HG03521 (cell line): ENCODE results near the gene IQCF6.
"Not testable (repeated sequence)": the region's sequence is repeated elsewhere in the genome, so short reads cannot be mapped to it uniquely, and the experiment has no call there.

Experiments used
- ATAC-seq: cut with Tn5 transposase; IDR thresholded peaks from one replicate; pipeline ENCODE4 v1.9.1; 2021; ENCODE audit warnings: mild to moderate bottlenecking, moderate library complexity; ENCODE audit not compliant: unreplicated experiment

IQCF6 gene

DNA sequence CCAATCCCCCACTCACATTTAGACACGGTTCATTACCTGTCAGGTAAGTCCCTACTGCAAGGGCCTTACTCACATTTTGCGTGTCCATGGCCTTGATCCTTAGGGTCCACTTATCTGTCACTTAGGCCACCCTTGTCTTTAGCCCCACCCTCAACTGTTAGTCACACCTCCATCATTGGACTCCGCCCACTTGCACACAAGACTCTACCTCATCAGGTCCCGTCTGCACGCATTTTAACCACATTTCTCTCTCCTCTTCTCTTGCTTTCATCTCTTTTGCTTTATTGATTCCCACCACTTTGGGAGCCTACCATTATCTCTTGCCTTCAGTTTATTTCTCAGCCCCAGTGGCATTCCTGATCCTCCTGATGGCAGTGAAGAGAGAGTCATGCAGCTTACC, at the start of gene IQCF6:
Gene IQCF6, minus strand, starts transcription at position 101 of the 400 bp plus-strand sequence. Its CDS starts 13 bp downstream, at position 88.
- no peak for ATAC-seq

DNA sequence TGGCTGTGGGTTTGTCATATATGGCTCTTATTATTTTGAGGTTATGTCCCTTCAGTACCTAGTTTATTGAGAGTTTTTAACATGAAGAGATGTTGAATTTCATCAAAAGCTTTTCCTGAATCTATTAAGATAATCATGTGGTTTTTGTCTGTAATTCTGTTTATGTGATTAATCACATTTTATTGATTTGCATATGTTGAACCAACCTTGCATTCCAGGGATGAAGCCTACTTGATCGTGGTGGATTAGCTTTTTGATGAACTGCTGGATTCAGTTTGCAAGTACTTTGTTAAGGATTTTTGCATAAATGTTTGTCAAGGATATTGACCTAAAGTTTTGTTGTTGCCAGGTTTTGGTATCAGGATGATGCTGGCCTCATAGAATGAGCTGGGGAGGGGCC, 49.3 kb upstream of the IQCF6 start:
- no peak for ATAC-seq

DNA sequence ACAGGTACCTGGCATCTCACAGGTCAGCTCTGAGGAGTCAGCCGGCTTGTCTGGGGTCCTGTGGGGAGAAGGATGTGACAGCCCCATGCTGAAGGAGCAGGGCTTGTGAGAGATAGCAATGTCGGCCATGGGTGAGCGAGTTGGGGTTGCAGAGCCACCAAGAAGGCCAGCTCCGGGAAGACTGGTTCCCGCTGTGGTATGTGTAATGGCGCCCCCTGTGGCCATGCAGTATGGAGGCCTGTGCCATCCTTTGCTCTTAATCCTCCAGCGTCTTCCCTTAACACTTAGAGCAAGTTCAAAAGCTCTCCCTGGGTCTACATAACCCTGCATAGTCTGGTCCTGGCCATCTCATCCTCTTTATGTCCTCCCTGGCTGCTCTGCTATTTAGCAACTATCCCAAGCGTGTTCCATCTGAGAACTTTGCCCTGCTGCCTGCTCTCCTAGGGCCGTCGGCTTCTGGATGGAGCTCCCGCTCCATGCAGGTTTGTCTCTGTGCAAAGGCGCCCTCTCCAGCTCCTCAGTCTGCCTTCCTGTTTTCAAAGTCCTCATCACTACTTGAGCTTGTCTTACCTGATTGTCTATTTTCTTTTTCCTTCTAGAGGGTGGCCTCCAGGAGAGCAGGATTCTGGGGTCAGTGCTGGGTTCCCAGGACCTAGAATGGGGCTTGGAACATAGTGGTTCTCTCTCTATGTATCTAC, 40.8 kb upstream of the IQCF6 start:
- ATAC-seq: no peak

GRCh38 chr3:51819151-51819550, 40.1 kb upstream of the IQCF6 start:
- ATAC-seq: no peak

- no peak for ATAC-seq
These were observed 38.3 kb upstream of the IQCF6 start for GRCh38 chr3:51817375-51817774.

- ATAC-seq: no peak
These were observed 37.7 kb upstream of the IQCF6 start for GRCh38 chr3:51816723-51817122.

- ATAC-seq: no peak
These were observed 36.6 kb upstream of the IQCF6 start for GRCh38 chr3:51815614-51816013.

- no peak for ATAC-seq
These were observed 35.0 kb upstream of the IQCF6 start for GRCh38 chr3:51814034-51814433.

DNA sequence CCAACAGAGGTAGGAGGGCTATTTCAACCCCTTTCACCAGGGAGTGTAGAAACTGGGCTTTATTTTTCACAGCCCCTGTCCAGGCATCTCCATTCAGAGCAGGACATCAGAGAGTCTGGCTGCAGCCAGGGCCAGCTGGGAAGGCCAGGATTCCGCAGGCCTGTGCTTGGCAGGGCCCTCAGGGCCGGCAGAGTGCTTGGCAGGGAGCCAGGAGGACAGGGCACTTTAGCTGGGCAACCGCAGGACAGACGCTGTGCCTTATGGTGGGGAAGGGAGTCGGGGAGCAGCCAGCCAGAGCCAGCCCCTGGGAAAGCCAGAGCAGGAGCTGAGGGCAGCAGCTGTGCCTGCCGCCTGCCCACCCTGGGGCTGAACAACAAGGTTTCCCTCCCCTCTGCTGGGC, 34.5 kb upstream of the IQCF6 start:
- ATAC-seq: no peak

DNA sequence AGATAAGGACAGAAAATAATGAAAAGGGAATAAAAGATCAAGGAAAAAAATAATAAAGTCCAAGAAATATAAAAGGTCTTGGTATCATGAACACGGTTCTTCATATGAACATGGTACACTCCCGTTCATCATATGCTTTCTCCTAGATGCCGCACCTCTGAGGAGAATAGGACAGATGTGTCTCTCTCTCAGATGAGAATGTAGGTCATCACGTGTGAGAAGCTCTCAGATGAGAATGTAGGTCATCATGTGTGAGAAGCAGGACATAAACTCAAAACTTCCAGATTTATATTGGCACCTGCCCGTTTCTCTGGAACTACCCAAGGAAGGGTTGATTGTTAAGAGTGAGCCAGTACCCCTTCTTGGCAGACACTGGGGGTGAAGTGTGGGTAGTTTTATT, 29.9 kb upstream of the IQCF6 start:
- no peak for ATAC-seq

DNA sequence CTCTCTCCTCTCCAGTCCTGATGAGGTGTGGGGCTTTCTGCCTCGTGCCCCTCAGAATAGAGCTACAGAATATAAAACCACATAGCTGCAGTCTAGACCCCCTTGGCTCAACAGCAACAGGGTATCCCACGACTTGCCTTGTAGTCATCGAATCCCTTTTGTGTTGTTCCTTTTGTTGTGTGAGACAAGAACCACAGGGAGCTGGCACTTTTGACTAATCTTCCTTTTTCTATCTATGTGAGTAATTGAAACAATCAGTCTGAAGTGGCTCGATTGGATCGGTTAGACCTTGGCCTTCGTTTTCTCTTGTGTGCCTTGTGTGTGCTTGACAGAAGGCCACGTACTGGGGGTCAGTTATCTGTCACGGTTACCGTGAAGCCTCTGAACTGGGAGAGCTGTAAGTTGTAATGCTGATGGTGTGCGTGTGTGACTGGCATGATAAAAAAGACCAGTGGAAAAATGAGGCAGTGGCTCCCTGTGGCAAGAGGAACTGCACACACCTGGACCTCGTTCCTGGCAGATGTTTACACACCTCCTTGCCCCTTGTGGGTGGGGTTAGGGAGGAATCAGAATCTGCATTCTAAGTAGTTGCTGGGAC, 23.2 kb upstream of the IQCF6 start:
- ATAC-seq: no peak

GRCh38 chr3:51800750-51801125, 21.7 kb upstream of the IQCF6 start:
- no peak for ATAC-seq

DNA sequence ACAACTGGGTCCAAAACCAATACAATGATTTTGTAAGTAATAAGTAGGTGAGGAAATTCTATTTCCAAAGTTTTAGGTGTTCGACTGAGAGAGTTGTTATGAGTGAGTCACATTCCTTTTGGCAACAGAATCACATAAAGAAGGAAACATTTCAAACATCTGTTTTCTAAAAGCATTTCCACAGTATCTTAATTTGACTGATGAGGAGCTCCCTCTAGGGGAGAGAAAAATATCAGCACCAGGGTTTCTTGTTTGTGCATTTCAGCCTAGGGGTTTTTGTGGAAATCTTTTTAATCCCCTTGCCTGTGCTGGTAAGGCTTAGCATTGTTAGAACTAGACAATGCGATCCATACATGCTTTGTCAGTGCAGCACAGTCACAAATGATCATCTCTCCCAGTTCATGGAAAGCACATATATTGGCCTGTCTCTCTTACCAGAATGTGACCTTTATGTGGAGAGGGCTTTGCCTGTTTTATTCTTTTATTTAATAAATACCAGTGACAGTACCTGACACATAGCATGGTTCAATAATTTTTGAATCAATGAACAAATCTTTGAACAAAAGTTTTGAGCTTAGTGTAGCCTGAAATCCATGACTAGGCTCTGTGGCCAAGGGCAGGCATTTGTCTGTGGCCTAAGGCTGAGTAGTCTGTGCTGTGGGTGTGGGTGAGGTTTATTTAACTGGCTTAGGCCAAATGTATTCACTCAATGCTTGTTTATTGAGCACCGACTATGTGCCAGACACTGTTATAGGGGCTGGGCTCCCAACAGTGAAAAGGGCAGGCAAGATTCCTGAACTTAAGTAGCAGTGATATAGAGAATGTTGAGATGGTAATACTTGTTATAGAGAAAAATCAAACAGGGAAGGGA, 21.1 kb upstream of the IQCF6 start:
- ATAC-seq: no peak

GRCh38 chr3:51798411-51798963, 19.4 kb upstream of the IQCF6 start:
- ATAC-seq: no peak

- no peak for ATAC-seq
These were observed 17.8 kb upstream of the IQCF6 start for GRCh38 chr3:51796854-51797253.

GRCh38 chr3:51794206-51794605, 15.2 kb upstream of the IQCF6 start:
- no peak for ATAC-seq

DNA sequence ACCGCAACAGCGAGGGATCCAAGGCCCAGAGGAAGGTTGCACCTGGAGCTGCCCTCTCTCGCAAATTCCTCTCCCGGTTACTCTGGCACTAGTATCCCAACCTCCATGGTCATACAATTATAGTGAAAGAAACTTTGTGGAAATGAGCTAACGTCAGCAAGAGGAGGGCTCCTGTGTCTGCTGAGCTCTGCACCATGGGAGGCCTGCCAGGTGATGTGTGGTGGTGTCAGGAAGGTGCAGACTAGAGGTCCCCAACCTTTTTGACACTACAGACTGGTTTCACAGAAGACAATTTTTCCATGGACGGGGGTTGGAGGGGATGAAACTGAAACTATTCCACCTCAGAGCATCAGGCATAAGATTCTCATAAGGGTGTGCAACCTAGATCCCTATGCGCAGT, 13.2 kb upstream of the IQCF6 start:
- no peak for ATAC-seq

- no peak for ATAC-seq
These were observed 10.4 kb upstream of the IQCF6 start for GRCh38 chr3:51789437-51789836.

DNA sequence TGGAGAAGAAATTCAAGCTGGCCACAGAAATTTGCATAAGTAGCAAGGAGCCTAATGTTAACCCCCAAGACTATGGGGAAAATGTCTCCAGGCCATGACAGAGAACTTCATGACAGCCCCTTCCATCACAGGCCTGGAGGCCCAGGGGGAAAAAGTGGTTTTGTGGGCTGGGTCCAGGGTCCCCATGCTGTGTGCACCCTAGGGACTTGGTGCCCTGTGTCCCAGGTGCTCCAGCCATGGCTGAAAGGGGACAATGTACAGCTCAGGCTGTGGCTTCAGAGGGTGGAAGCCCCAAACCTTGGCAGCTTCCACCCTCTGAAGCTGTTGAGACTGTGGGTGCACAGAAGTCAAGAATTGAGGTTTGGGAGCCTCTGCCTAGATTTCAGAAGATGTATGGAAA, 8.5 kb upstream of the IQCF6 start:
- not testable (repeated sequence) for ATAC-seq

DNA sequence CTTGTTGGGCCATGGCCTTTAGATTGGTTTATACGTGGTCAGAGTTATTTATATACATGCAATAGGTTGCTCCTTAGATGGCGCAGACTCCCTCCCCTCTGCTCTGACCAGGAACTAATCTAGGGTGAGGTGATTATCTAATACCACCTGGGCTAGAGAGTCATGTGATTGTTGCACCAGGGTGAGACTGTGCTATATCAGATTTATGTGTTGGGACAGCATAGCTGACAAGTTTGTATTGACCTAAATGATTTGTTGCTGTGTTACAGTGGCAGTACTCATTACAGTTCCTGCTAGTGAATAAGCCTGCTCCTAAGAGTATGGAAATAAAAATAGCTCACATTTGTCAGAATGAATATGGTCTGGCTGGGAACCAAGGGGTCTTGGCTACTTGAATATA, 7.2 kb upstream of the IQCF6 start:
- ATAC-seq: no peak

DNA sequence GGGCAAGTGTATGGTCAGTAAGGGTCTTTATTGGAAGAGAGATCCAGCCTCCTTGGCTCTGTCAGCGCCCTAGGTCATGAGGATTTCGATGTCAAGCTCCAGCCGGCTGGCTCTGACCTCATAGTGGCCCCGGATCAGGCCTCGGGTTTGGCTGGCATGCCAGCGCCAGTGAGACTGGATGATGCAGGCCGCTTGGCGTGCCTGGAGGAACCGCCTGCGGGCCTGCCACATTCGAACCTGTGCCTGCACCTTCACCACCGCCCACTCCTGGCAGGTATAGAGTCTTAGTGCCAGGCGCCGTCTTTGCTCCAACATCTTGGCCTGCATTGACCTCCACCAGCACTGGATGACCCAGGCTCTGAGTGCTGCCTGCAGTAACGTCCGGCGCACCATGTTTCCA, 483 bp downstream of the IQCF6 start:
- no peak for ATAC-seq

DNA sequence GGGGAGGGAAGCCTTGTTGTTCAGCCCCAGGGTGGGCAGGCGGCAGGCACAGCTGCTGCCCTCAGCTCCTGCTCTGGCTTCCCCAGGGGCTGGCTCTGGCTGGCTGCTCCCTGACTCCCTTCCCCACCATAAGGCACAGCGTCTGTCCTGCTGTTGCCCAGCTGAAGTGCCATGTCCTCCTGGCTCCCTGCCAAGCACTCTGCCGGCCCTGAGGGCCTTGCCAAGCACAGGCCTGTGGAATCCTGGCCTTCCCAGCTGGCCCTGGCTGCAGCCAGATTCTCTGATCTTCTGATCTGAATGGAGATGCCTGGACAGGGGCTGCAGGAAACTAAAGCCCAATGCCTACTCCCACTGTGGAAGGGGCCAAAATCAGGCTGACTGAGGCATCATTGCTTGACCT, 1.1 kb downstream of the IQCF6 start:
- no peak for ATAC-seq
